CD8-positive, alpha-beta memory T cell (primary cell): Measurements from ENCODE around the gene GSTO1. TPM values are rescaled to one million over a fixed set of nuclear protein-coding genes. Genes with fewer than 3 reads are reported as not detected.

Experiments
- CTCF ChIA-PET: fragments of 350-600 bp; sonication (Branson Sonifier 250); formaldehyde crosslinking; loops from one replicate; lab custom pipeline; 2021; ENCODE audit warnings: antibody characterized with exemption; lab: Charles Lee
- POLR2A ChIA-PET: fragments of 350-600 bp; sonication (Branson Sonifier 250); formaldehyde crosslinking; loops from one replicate; lab custom pipeline; 2021; ENCODE audit warnings: antibody characterized with exemption; lab: Charles Lee
- DNase-seq, 5 donors: peaks; one replicate each; pipeline versions ENCODE4 v3.0.0 to v3.0.0-alpha.2; 2020 to 2022; ENCODE audit warnings: mixed read lengths in 1 of 5
- H3K27ac ChIP-seq: one replicate; pipeline ENCODE4 v1.7.0; 2013; ENCODE audit warnings: low read depth, mild to moderate bottlenecking, low read length, moderate library complexity
- H3K27me3 ChIP-seq: 2 replicates; pipeline ENCODE4 v1.7.0; 2013; ENCODE audit warnings: low read length, mild to moderate bottlenecking; ENCODE audit not compliant: insufficient read depth, poor library complexity, severe bottlenecking
- H3K36me3 ChIP-seq: 2 replicates; pipeline ENCODE4 v1.7.0; 2013; ENCODE audit warnings: mild to moderate bottlenecking, low read length, moderate library complexity; ENCODE audit not compliant: insufficient read depth
- H3K4me1 ChIP-seq: 2 replicates; pipeline ENCODE4 v1.7.0; 2013; ENCODE audit warnings: mild to moderate bottlenecking, low read length, moderate library complexity; ENCODE audit not compliant: insufficient read depth
- H3K4me3 ChIP-seq: 2 replicates; pipeline ENCODE4 v1.7.0; 2013; ENCODE audit warnings: mild to moderate bottlenecking, low read length
- H3K9me3 ChIP-seq: 2 replicates; pipeline ENCODE4 v1.7.0; 2013; ENCODE audit warnings: mild to moderate bottlenecking, low read length
- H3K27ac Mint-ChIP-seq, 8 donors: one replicate each; pipeline ENCODE4 v1.8.0; 2020 to 2021; ENCODE audit warnings: mixed read lengths in 8 of 8, mild to moderate bottlenecking in 6 of 8, inconsistent platforms in 3 of 8, moderate library complexity in 3 of 8
- H3K27me3 Mint-ChIP-seq, 2 donors: one replicate each; pipeline ENCODE4 v1.8.0; 2020 to 2021; ENCODE audit warnings: mixed read lengths in 2 of 2, mild to moderate bottlenecking in 1 of 2, moderate library complexity in 1 of 2
- H3K36me3 Mint-ChIP-seq, 3 donors: one replicate each; pipeline ENCODE4 v1.8.0; 2020 to 2021; ENCODE audit warnings: mixed read lengths in 3 of 3, inconsistent platforms in 1 of 3, mild to moderate bottlenecking in 1 of 3
- H3K4me1 Mint-ChIP-seq, 3 donors: one replicate each; pipeline ENCODE4 v1.8.0; 2020 to 2021; ENCODE audit warnings: mixed read lengths in 3 of 3, inconsistent platforms in 1 of 3, mild to moderate bottlenecking in 1 of 3
- H3K4me3 Mint-ChIP-seq, 7 donors: one replicate each; pipeline ENCODE4 v1.8.0; 2020 to 2021; ENCODE audit warnings: mixed read lengths in 7 of 7, mild to moderate bottlenecking in 6 of 7, moderate library complexity in 4 of 7, inconsistent platforms in 2 of 7
- H3K9me3 Mint-ChIP-seq, 5 donors: one replicate each; pipeline ENCODE4 v1.8.0; 2020 to 2022; ENCODE audit warnings: mixed read lengths in 5 of 5, mild to moderate bottlenecking in 3 of 5, moderate library complexity in 2 of 5, inconsistent platforms in 1 of 5
- polyA plus RNA-seq: library from polyadenylated mRNA; unstranded; fragments of 300-500 nt; fragmentation: Illumina TruSeq; gene quantifications from one replicate; pipeline ENCODE4 v1.2.3, GENCODE V29; 2021
- total RNA-seq, 2 experiments: library from RNA; stranded (reverse); gene quantifications; one replicate each; pipeline ENCODE4 v1.2.3, GENCODE V29; 2021

The GSTO1 gene
- total and polyA plus RNA-seq, 3 experiments from 2014 or later, result 122 to 167 (median 122) TPM

- H3K4me1 Mint-ChIP-seq, result peaks cover 45 to 50% (median 49%) of the 10 kb centered on the region in 3 donors
- peaks cover 36% of the 10 kb centered on the region for H3K4me1 ChIP-seq
- peak overlapping the region in 5 of 8 donors; percentile 36 to 82 (median 45) for H3K27ac Mint-ChIP-seq
- no peaks in the 10 kb centered on the region for H3K36me3 ChIP-seq
- peaks cover 0 to 4% (median 0%) of the 10 kb centered on the region in 5 donors for H3K9me3 Mint-ChIP-seq
- H3K36me3 Mint-ChIP-seq, result peaks cover 0 to 5% (median 2%) of the 10 kb centered on the region in 3 donors
- H3K27me3 Mint-ChIP-seq, result peaks cover under 1 to 6% of the 10 kb centered on the region in 2 donors
- no peak overlapping the region for H3K27ac ChIP-seq
- H3K4me3 ChIP-seq, result peak overlapping the region; percentile 27
- ChIA-PET POLR2A (interaction anchor here (1.2 kb wide), 1 partner anchor 37 kb away, joined by 3 read pairs; the partner anchor contains the start of gene ITPRIP), CTCF (interaction anchor here (1.3 to 1.6 kb wide), 2 partner anchors 9 to 27 kb away, joined by 5 to 9 read pairs; no protein-coding TSS in a partner anchor)
- no peak for DNase-seq
- peak overlapping the region in 4 of 7 donors; percentile 15 to 69 (median 32) for H3K4me3 Mint-ChIP-seq
- H3K9me3 ChIP-seq, result no peaks in the 10 kb centered on the region
- H3K27me3 ChIP-seq, result no peaks in the 10 kb centered on the region
Measured at GRCh38 chr10:104300736-104301292, 46.1 kb downstream of the GSTO1 start.

- POLR2A ChIA-PET, result no interaction called here
- CTCF ChIA-PET, result no interaction called here
- Mint-ChIP-seq H3K4me3 (peak overlapping the region in 2 of 7 donors; percentile 12 to 34), H3K27me3 (peaks cover 1 to 5% of the 10 kb centered on the region in 2 donors), H3K27ac (peak overlapping the region in 2 of 8 donors; percentile 39 to 77), H3K36me3 (peaks cover 0 to 5% (median 2%) of the 10 kb centered on the region in 3 donors), H3K9me3 (peaks cover 0 to 4% (median 0%) of the 10 kb centered on the region in 5 donors), H3K4me1 (peaks cover 58 to 62% (median 60%) of the 10 kb centered on the region in 3 donors)
- Histone ChIP-seq H3K4me3 (no peak overlapping the region), H3K36me3 (no peaks in the 10 kb centered on the region), H3K9me3 (no peaks in the 10 kb centered on the region), H3K27me3 (no peaks in the 10 kb centered on the region), H3K4me1 (peaks cover 49% of the 10 kb centered on the region), H3K27ac (no peak overlapping the region)
- DNase-seq, result no peak
Measured at GRCh38 chr10:104301907-104302690, 47.4 kb downstream of the GSTO1 start.

GRCh38 chr10:104303594-104304355, 49.1 kb downstream of the GSTO1 start:
- CTCF ChIA-PET, result interaction anchor here (1.4 to 7.2 kb wide), 7 partner anchors 12 to 50 kb away, joined by 3 to 160 read pairs (median 8); partner anchors contain the start of genes CFAP58 and ITPRIP
- Histone ChIP-seq H3K27me3 (no peaks in the 10 kb centered on the region), H3K4me3 (no peak overlapping the region)

GRCh38 chr10:104304356-104304745, 49.7 kb downstream of the GSTO1 start:
- no peak overlapping the region for H3K4me3 ChIP-seq
- no peaks in the 10 kb centered on the region for H3K27me3 ChIP-seq
- POLR2A ChIA-PET, result no interaction called here
- peaks cover 75 to 84% (median 80%) of the 10 kb centered on the region in 3 donors for H3K4me1 Mint-ChIP-seq
- H3K4me3 Mint-ChIP-seq, result peak overlapping the region in 5 of 7 donors; percentile 21 to 82 (median 63)
- no peak for DNase-seq
- no peak overlapping the region for H3K27ac ChIP-seq
- no peaks in the 10 kb centered on the region for H3K9me3 ChIP-seq
- peaks cover 0 to 5% (median 2%) of the 10 kb centered on the region in 3 donors for H3K36me3 Mint-ChIP-seq
- peak overlapping the region; percentile 54 to 95 (median 84) for H3K27ac Mint-ChIP-seq
- peaks cover 0 to 4% (median 0%) of the 10 kb centered on the region in 5 donors for H3K9me3 Mint-ChIP-seq
- H3K4me1 ChIP-seq, result peaks cover 69% of the 10 kb centered on the region
- H3K36me3 ChIP-seq, result no peaks in the 10 kb centered on the region
- CTCF ChIA-PET, result interaction anchor here (1.4 to 7.2 kb wide), 13 partner anchors 9 to 49 kb away, joined by 3 to 160 read pairs (median 14); partner anchors contain the start of genes CFAP58 and ITPRIP
- H3K27me3 Mint-ChIP-seq, result peaks cover 0 to 1% of the 10 kb centered on the region in 2 donors

More at GRCh38 chr10:104303594-104304355, 49.1 kb downstream of the GSTO1 start:
- H3K27me3 Mint-ChIP-seq, result peaks cover 0 to 1% of the 10 kb centered on the region in 2 donors
- peaks cover 65% of the 10 kb centered on the region for H3K4me1 ChIP-seq
- H3K9me3 ChIP-seq, result no peaks in the 10 kb centered on the region
- H3K4me3 Mint-ChIP-seq, result peak overlapping the region; percentile 13 to 82 (median 36)
- H3K36me3 Mint-ChIP-seq, result peaks cover 0 to 5% (median 2%) of the 10 kb centered on the region in 3 donors
- H3K27ac Mint-ChIP-seq, result peak overlapping the region; percentile 55 to 91 (median 85)
- no peak overlapping the region for H3K27ac ChIP-seq
- peaks cover 71 to 79% (median 75%) of the 10 kb centered on the region in 3 donors for H3K4me1 Mint-ChIP-seq
- no peaks in the 10 kb centered on the region for H3K36me3 ChIP-seq
- DNase-seq, result peak in 1 of 5 donors; percentile 64
- POLR2A ChIA-PET, result no interaction called here
- H3K9me3 Mint-ChIP-seq, result peaks cover 0 to 4% (median 0%) of the 10 kb centered on the region in 5 donors

GRCh38 chr10:104304927-104305326, 50.2 kb downstream of the GSTO1 start:
- no peak overlapping the region for H3K4me3 ChIP-seq
- Mint-ChIP-seq H3K4me1 (peaks cover 79 to 90% (median 86%) of the 10 kb centered on the region in 3 donors), H3K27me3 (peaks cover 0 to 1% of the 10 kb centered on the region in 2 donors), H3K27ac (peak overlapping the region in 7 of 8 donors; percentile 38 to 95 (median 78)), H3K36me3 (peaks cover 0 to 5% (median 2%) of the 10 kb centered on the region in 3 donors), H3K9me3 (peaks cover 0 to 4% (median 0%) of the 10 kb centered on the region in 5 donors), H3K4me3 (peak overlapping the region in 3 of 7 donors; percentile 46 to 56 (median 53))
- H3K36me3 ChIP-seq, result no peaks in the 10 kb centered on the region
- ChIA-PET CTCF (interaction anchor here (1.2 to 7.2 kb wide), 13 partner anchors 9 to 184 kb away, joined by 4 to 160 read pairs (median 23); partner anchors contain the start of genes CFAP58 and ITPRIP), POLR2A (interaction anchor here (1.6 to 1.7 kb wide), 2 partner anchors 33 to 47 kb away, joined by 7 to 10 read pairs; partner anchors contain the start of gene ITPRIP)
- H3K27ac ChIP-seq, result no peak overlapping the region
- no peaks in the 10 kb centered on the region for H3K27me3 ChIP-seq
- DNase-seq, result no peak
- peaks cover 75% of the 10 kb centered on the region for H3K4me1 ChIP-seq
- H3K9me3 ChIP-seq, result no peaks in the 10 kb centered on the region

GRCh38 chr10:104306897-104307296, 52.2 kb downstream of the GSTO1 start:
- POLR2A ChIA-PET, result interaction anchor here (3.5 kb wide), 1 partner anchor 32 kb away, joined by 17 read pairs; the partner anchor contains the start of gene ITPRIP
- CTCF ChIA-PET, result interaction anchor here (1.1 to 7.2 kb wide), 10 partner anchors 11 to 90 kb away, joined by 3 to 160 read pairs (median 29); partner anchors contain the start of genes CFAP58 and ITPRIP
- Mint-ChIP-seq H3K4me1 (peaks cover 70 to 85% (median 83%) of the 10 kb centered on the region in 3 donors), H3K4me3 (no peak overlapping the region), H3K9me3 (peaks cover 0 to 4% (median 0%) of the 10 kb centered on the region in 5 donors), H3K36me3 (peaks cover 5% of the 10 kb centered on the region in 3 donors), H3K27me3 (peaks cover 0 to 1% of the 10 kb centered on the region in 2 donors), H3K27ac (peak overlapping the region in 4 of 8 donors; percentile 24 to 84 (median 60))
- H3K27me3 ChIP-seq, result no peaks in the 10 kb centered on the region
- no peaks in the 10 kb centered on the region for H3K36me3 ChIP-seq
- DNase-seq, result no peak
- no peak overlapping the region for H3K27ac ChIP-seq
- no peak overlapping the region for H3K4me3 ChIP-seq
- peaks cover 71% of the 10 kb centered on the region for H3K4me1 ChIP-seq
- no peaks in the 10 kb centered on the region for H3K9me3 ChIP-seq
